B cell (primary cell): ENCODE results near the gene STAT5B. TPM values are rescaled to one million over a fixed set of nuclear protein-coding genes. Genes with fewer than 3 reads are reported as not detected.
A peak's percentile ranks its signal among the peaks of the same experiment; 100 is the strongest.

Experiments used
- ATAC-seq: fragments of 200-7000 bp; cut with Tn5 transposase; one replicate; pipeline ENCODE4 v1.10.0; 2021; ENCODE audit warnings: low read depth, mild to moderate bottlenecking, moderate number of reproducible peaks, moderate library complexity
- CTCF ChIA-PET: fragments of 350-600 bp; sonication (Branson Sonifier 250); formaldehyde crosslinking; loops from one replicate; lab custom pipeline; 2021; ENCODE audit warnings: antibody characterized with exemption, inconsistent platforms; lab: Charles Lee
- POLR2A ChIA-PET: fragments of 350-600 bp; sonication (Branson Sonifier 250); formaldehyde crosslinking; loops from one replicate; lab custom pipeline; 2021; ENCODE audit warnings: antibody characterized with exemption; lab: Charles Lee
- DNase-seq: peaks from one replicate; pipeline ENCODE4 v3.0.0; 2013
- H2AFZ ChIP-seq: 2 replicates; pipeline ENCODE4 v1.6.1; 2012; ENCODE audit warnings: mild to moderate bottlenecking, low read depth, low read length; ENCODE audit not compliant: insufficient read depth, poor library complexity, severe bottlenecking
- H3K27ac ChIP-seq, 2 donors: 1 replicate in 1 of 2; 2 replicates in 1 of 2; pipeline ENCODE4 v1.5.1; 2012 to 2013; ENCODE audit warnings: low read length in 2 of 2, mild to moderate bottlenecking in 2 of 2, moderate library complexity in 1 of 2
- H3K27me3 ChIP-seq, 4 experiments: fragments of 200-600 bp in 1 of 4; sonication (generic) in 1 of 4; replicated peaks in 1 of 4; 1 replicate in 2 of 4; 2 replicates in 2 of 4; pipeline versions ENCODE4 v1.6.1 to v1.7.0; 2013 to 2016; ENCODE audit warnings: low read length in 3 of 4, mild to moderate bottlenecking in 2 of 4, mixed read lengths in 1 of 4, moderate library complexity in 1 of 4; ENCODE audit not compliant: insufficient read depth in 4 of 4, control insufficient read depth in 3 of 4; ENCODE audit errors: control extremely low read depth in 1 of 4
- H3K36me3 ChIP-seq, 2 experiments: replicated peaks in 1 of 2; 1 replicate in 1 of 2; 2 replicates in 1 of 2; pipeline versions ENCODE4 v1.6.1 to v1.7.1; 2013; ENCODE audit warnings: low read length in 1 of 2; ENCODE audit not compliant: insufficient read depth in 2 of 2, control insufficient read depth in 1 of 2; ENCODE audit errors: control extremely low read depth in 1 of 2, extremely low read depth in 1 of 2
- H3K4me1 ChIP-seq, 2 donors: fragments of 200-600 bp in 1 of 2; sonication (generic) in 1 of 2; 1 replicate in 1 of 2; 2 replicates in 1 of 2; pipeline versions ENCODE4 v1.5.1 to v1.6.1; 2013 to 2017; ENCODE audit warnings: low read length in 2 of 2; ENCODE audit not compliant: control insufficient read depth in 2 of 2, insufficient read depth in 2 of 2
- H3K4me2 ChIP-seq: replicated peaks from 2 replicates; pipeline ENCODE3; 2012; ENCODE audit warnings: mild to moderate bottlenecking, low read depth, low read length; ENCODE audit not compliant: poor library complexity, severe bottlenecking
- H3K4me3 ChIP-seq, 5 experiments: fragments of 200-600 bp in 1 of 5; sonication (generic) in 1 of 5; 1 replicate in 3 of 5; 2 replicates in 2 of 5; pipeline versions ENCODE4 v1.5.1 to v1.7.0; 2011 to 2016; ENCODE audit warnings: low read length in 4 of 5, mild to moderate bottlenecking in 4 of 5, low read depth in 2 of 5, control low read depth in 1 of 5, moderate library complexity in 1 of 5; ENCODE audit not compliant: insufficient read depth in 1 of 5; ENCODE audit errors: control extremely low read depth in 1 of 5, extremely low read depth in 1 of 5
- H3K79me2 ChIP-seq: fragments of 200-600 bp; sonication (generic); one replicate; pipeline ENCODE4 v1.6.0; 2016; ENCODE audit warnings: low read length; ENCODE audit not compliant: control insufficient read depth, insufficient read depth
- H3K9ac ChIP-seq: fragments of 200-600 bp; sonication (generic); 2 replicates; pipeline ENCODE4 v1.6.1; 2017; ENCODE audit warnings: mild to moderate bottlenecking, low read length, moderate library complexity
- H3K9me3 ChIP-seq, 3 donors: one replicate each; pipeline versions ENCODE4 v1.6.1 to v1.7.1; 2013; ENCODE audit warnings: low read length in 2 of 3; ENCODE audit not compliant: control insufficient read depth in 2 of 3, insufficient read depth in 1 of 3; ENCODE audit errors: control extremely low read depth in 1 of 3
- H4K20me1 ChIP-seq: 2 replicates; pipeline ENCODE4 v1.6.0; 2012; ENCODE audit warnings: mild to moderate bottlenecking, low read length; ENCODE audit not compliant: insufficient read depth, control insufficient read depth, poor library complexity, severe bottlenecking
- H3K27ac Mint-ChIP-seq: one replicate; pipeline ENCODE4 v1.8.0; 2021; ENCODE audit warnings: mixed read lengths
- H3K27me3 Mint-ChIP-seq: one replicate; pipeline ENCODE4 v1.8.0; 2021; ENCODE audit warnings: mixed read lengths
- H3K4me1 Mint-ChIP-seq: one replicate; pipeline ENCODE4 v1.8.0; 2021; ENCODE audit warnings: mixed read lengths
- H3K4me3 Mint-ChIP-seq: one replicate; pipeline ENCODE4 v1.8.0; 2021; ENCODE audit warnings: mixed read lengths
- H3K9me3 Mint-ChIP-seq: one replicate; pipeline ENCODE4 v1.8.0; 2022; ENCODE audit warnings: mixed read lengths; ENCODE audit not compliant: insufficient read depth
- EZH2 ChIP-seq: IDR thresholded peaks from 2 replicates; pipeline ENCODE4 v1.6.1; 2012; ENCODE audit warnings: borderline replicate concordance, low read depth, mild to moderate bottlenecking, moderate library complexity, low read length; ENCODE audit not compliant: insufficient read depth, poor library complexity, severe bottlenecking
- WGBS: methylation state at CpG from one replicate; pipeline ENCODE4 v1.1.5; 2013; ENCODE audit warnings: missing lambda C conversion rate; ENCODE audit not compliant: insufficient coverage; 5-methylcytosine and 5-hydroxymethylcytosine counted together
- intact Hi-C: fragments of 100-400 bp; cut with micrococcal nuclease; formaldehyde crosslinking; loops from one replicate; pipeline ENCODE4 v1.10.0; 2022
- polyA plus RNA-seq: library from polyadenylated mRNA; depleted of rRNA; stranded (reverse); fragments of >200 nt; gene quantifications from 2 replicates; pipeline ENCODE4 v1.2.3, GENCODE V29; 2012
- total RNA-seq, 2 donors: library from RNA; stranded (reverse); fragments of 120-200 nt in 1 of 2; gene quantifications; 1 replicate in 1 of 2; 2 replicates in 1 of 2; pipeline versions ENCODE4 v1.2.3 to v1.2.4, GENCODE V29; 2013 to 2022
- TF ChIP-seq, protein P1 (sequence below): fragments of 200-600 bp; IDR thresholded peaks from one replicate; pipeline ENCODE4 v1.8.0; 2022; ENCODE audit warnings: antibody characterized with exemption, mild to moderate bottlenecking

STAT5B gene
- total and polyA plus RNA-seq, 2 donors (not counting 1 experiment from before 2014, with no cell fraction given) = 70.0 to 103 TPM

GRCh38 chr17:42279776-42280630 is 3.8 kb upstream of the STAT5B start:
- ATAC-seq (no peak), DNase-seq (peak; percentile 3)
- CTCF ChIA-PET = interaction anchor here (0.6 to 1.3 kb wide), 3 partner anchors 58 to 255 kb away, joined by 3 to 5 read pairs (median 4); no protein-coding TSS in a partner anchor
- Histone ChIP-seq H3K36me3 (no peaks in the 10 kb centered on the region), H3K9ac (no peak overlapping the region), H3K79me2 (peaks cover 9% of the 10 kb centered on the region), H3K4me2 (no peak overlapping the region), H3K27ac (no peak overlapping the region), H3K4me3 (no peak overlapping the region), H2AFZ (no peak overlapping the region), H3K27me3 (no peaks in the 10 kb centered on the region), H3K4me1 (peaks cover 7 to 15% of the 10 kb centered on the region in 2 donors), H3K9me3 (no peaks in the 10 kb centered on the region), H4K20me1 (no peaks in the 10 kb centered on the region)
- Mint-ChIP-seq H3K9me3 (no peaks in the 10 kb centered on the region), H3K27me3 (no peaks in the 10 kb centered on the region), H3K4me3 (no peak overlapping the region), H3K27ac (no peak overlapping the region), H3K4me1 (peaks cover 18% of the 10 kb centered on the region)
- POLR2A ChIA-PET = interaction anchor here (0.7 kb wide), 1 partner anchor 9 kb away, joined by 4 read pairs; no protein-coding TSS in a partner anchor
- TF ChIP-seq, protein P1, sequence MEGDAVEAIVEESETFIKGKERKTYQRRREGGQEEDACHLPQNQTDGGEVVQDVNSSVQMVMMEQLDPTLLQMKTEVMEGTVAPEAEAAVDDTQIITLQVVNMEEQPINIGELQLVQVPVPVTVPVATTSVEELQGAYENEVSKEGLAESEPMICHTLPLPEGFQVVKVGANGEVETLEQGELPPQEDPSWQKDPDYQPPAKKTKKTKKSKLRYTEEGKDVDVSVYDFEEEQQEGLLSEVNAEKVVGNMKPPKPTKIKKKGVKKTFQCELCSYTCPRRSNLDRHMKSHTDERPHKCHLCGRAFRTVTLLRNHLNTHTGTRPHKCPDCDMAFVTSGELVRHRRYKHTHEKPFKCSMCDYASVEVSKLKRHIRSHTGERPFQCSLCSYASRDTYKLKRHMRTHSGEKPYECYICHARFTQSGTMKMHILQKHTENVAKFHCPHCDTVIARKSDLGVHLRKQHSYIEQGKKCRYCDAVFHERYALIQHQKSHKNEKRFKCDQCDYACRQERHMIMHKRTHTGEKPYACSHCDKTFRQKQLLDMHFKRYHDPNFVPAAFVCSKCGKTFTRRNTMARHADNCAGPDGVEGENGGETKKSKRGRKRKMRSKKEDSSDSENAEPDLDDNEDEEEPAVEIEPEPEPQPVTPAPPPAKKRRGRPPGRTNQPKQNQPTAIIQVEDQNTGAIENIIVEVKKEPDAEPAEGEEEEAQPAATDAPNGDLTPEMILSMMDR = no peak
- no peak for TF ChIP-seq EZH2
- intact Hi-C loops = loop anchor here (10.0 kb wide), 1 partner anchor 55 kb away; no protein-coding TSS in a partner anchor
- WGBS = 91% methylated on average over 4 of the region's 4 CpGs
